GM12874 (cell line): ENCODE results near the gene CIBAR2.

Source experiments
- CTCF ChIP-seq: IDR thresholded peaks from 2 replicates; pipeline ENCODE4 v1.5.1; 2011; ENCODE audit warnings: low read depth, mild to moderate bottlenecking, control low read depth, low read length, moderate library complexity; ENCODE audit not compliant: insufficient read depth

CIBAR2 gene

DNA sequence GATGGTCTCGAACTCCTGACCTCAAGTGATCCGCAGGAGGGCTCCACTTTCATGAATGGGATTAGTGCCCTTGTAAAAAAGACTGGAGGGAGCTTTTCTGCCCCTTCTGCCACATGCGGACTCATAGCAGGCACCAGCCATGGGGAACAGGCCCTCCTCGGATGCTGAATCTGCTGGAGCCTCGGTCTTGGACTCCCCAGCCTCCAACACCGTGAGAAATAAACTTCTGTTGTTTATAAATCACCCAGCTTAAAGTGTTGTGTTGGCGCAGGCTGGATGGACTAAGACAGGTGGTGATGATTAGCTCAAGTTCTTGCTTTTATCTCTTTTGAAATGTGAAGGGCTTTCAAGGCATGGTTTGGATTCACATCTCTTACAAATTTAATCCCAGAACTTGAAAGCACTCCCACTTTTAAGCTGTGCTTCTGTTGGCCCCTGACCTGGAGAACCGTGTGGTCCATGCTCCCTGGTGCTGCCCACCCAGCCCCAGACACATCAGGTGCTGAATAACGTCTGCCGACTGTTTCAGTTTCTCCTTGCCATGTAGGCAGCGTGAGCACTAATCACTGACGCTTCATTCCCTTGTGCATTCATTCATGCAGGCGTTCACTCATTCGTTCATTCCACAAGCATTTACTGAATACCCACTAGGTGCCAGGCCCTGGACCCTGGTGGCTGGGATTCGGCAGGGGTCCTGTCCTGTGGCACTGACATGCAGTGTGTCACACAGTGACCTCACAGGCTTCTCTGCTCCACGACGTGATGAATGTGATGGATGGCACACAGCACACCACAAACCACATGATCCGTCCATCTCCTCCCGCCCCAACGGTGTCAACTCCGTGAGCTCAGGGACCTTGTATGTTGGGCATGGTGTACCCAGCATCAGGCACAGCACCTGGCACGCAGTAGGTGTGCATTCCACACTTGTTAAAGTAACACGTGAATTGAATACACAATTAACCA lies 8.9 kb downstream of the CIBAR2 start:
- no peak for TF ChIP-seq CTCF

- TF ChIP-seq CTCF = no peak
Observed at GRCh38 chr16:85101956-85102630, 10.2 kb downstream of the CIBAR2 start.

GRCh38 chr16:85100265-85100664 lies 12.0 kb downstream of the CIBAR2 start:
- TF ChIP-seq CTCF = no peak

GRCh38 chr16:85098565-85098964 lies 13.7 kb downstream of the CIBAR2 start:
- no peak for TF ChIP-seq CTCF

DNA sequence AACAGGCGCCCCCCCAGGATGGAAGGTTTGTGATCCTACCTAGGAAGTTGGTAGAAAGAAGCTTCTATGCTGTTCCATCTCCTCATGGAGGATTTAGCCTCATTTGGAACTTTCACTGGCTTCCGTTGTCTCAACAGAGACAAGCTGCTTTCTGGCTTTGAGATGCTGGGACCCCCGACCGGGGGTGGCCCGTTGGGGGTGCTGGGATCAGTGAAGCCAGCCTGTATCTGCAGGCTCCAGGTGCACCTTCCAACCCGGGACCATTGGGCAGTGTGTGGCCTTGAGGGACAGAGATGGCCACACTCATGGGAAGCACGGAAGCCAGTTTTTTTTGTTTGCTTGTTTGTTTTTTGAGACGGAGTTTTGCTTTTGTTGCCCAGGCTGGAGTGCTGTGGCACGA lies 15.4 kb downstream of the CIBAR2 start:
- no peak for TF ChIP-seq CTCF

DNA sequence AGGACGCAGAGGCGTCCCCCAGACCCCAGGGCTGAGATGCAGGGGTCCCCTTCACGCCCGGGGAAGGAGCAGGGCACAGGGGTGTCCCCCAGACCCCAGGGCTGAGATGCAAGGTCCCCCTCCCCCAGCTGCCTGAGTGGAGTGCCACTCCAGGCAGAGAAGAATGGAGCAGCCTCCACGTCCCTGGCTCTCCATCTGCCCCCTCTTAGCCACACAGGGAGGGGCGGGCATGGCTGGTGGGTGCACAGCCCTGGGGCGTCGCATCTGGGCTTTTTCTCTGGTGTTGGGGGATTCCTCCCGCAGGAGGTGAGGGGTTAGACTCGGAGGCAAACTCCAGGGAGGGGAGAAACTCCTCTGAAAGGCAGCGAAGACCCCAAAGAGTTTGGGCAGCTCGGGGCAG lies 17.5 kb downstream of the CIBAR2 start:
- no peak for TF ChIP-seq CTCF

DNA sequence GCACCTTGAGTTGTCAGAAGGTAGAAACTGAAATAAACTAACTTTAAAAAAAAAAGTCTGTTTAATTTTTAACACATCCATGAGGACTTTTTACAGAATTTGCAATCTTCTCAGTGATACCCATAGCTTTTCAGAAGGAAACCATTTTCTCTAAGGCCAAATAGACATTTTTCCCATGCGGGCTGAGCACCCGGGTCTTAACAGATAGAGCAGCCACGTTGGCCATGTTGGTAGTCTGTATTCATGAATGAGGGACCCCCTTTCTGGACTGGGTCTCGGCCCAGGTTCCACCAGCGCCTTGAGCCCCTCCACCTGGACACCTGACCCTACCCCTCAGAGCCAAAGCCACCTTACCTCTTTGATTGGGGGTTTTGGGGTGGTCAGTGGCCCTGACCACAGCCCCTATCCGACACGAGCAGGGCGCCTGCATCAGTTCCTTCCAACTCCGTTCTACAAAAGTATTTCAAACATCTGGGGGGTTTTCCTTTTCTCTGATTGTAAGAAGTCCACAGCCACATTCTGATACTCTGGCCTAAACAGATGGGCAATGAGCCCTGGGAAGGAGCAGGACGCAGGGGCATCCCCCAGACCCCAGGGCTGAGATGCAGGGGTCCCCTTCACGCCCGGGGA lies 18.0 kb downstream of the CIBAR2 start:
- no peak for TF ChIP-seq CTCF
